HG03039 (cell line): ENCODE data around the gene PAFAH2.

Source experiments
- ATAC-seq: cut with Tn5 transposase; IDR thresholded peaks from one replicate; pipeline ENCODE4 v1.9.1; 2021; ENCODE audit warnings: mild to moderate bottlenecking, moderate library complexity; ENCODE audit not compliant: unreplicated experiment

PAFAH2 gene

DNA sequence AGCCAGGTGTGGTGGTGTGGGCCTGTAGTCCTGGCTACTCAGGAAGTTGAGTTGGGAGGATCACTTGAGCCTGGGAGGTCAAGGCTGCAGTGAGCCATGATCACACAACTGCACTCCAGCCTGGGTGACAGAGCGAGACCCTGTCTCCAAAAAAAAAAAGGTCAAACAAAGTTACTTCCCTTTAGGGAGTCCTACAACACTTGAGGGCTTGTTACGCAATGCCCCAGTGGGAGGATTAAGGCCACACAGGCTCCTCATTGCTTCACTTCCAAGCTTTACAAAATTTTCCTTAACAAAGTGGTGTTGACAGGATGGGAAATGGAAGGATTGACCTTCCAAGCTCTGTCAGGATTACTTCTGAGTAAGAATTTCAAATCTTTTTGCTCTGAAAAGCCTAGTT lies 17.5 kb upstream of the PAFAH2 start:
- no peak for ATAC-seq

- no peak for ATAC-seq
Measured at GRCh38 chr1:26014179-26014578, 16.3 kb upstream of the PAFAH2 start.

- no peak for ATAC-seq
Measured at GRCh38 chr1:26012864-26013263, 15.0 kb upstream of the PAFAH2 start.

- ATAC-seq, result no peak
Measured at GRCh38 chr1:26010825-26011224, 13.0 kb upstream of the PAFAH2 start.

GRCh38 chr1:26009796-26010447 lies 12.1 kb upstream of the PAFAH2 start:
- ATAC-seq, result no peak

DNA sequence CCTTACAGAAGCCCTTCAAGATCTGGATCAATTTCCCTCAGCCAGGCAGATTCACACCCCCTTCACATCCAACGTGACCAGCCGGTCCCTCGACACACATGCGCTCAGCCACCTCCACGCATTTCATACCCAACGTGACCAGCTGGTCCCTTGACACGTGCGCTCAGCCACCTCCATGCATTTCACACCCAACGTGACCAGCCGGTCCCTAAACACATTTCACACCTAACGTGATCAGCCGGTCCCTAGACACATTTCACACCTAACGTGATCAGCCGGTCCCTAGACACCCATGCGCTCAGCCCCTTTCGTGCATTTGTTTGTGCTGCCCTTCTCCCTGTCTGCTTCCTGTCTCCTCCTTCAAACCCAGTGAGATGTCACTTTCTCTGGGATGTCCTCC lies 8.8 kb upstream of the PAFAH2 start:
- ATAC-seq, result no peak

- ATAC-seq, result no peak
Measured at GRCh38 chr1:26005434-26006105, 7.7 kb upstream of the PAFAH2 start.

DNA sequence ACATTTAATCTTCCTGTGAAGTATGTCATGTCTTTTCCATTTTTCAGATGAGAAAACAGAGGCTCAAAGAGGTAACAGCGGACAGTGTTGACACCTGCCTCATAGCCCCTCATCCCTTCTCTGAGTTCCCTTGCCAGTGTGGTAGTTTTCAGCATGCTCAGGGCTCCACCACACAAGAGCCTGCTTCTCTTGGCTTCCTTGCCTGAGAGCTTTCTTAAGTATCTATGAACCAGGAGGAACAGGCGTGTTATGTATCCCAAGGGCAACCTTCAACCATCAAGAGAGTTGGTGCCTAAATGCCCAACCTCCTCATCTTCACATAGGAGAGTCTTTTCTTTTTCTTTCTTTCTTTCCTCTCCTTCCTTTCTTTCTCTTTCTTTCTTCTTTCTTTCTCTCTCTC lies 5.9 kb upstream of the PAFAH2 start:
- ATAC-seq, result no peak

DNA sequence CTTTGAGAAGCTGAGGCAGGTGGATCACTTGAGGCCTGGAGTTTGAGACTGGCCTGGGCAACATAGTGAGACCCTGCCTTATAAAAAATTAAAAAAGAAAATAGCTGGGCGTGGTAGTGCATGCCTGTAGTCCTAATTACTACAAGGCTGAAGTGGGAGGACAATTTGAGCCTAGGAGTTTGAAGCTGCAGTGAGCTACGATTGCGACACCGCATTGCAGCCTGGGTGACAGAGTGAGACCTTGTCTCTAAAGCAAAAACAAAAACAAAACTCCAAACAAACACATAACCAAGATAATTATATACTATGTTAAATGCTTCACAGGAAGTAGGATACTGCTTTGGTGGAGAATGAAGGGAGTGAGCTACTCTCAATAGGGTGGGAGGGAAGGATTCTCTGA lies 5.4 kb upstream of the PAFAH2 start:
- ATAC-seq, result no peak

DNA sequence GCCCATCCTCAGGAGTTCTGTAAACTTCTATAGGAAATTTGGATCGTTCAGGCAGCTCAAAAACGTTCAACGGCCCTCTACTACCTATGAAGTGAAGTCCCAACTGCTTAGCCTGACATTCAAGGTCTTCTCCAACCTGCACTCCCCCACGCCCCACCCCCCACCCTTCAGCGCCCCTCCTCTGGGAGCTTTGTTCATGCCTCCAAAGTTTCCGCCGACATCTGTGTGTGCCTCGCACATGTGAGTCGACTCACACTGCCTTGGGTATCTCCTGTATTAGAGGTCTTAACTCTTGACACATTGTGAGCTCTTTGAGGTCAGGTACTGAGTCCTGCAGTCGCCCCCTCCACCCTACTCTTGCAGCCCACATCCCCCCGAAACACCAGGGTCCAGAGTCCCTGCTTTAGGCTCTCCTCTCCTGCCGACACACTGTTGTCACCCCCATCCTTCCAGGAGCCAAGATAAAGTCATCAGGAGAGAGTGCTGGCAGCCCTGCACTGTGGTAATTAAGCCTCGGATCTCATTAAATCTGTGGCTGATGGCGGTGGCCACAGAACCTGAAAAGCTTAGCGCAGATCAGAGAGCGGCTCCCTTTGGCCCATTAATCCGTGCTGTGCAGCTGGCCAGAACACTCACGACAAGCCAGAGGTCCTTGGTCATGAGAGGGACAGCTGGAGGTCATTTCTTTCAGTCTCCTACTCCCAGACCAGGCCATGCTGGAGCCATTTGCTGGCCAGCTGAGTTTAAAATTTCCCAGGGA lies 1.4 kb upstream of the PAFAH2 start:
- no peak for ATAC-seq

DNA sequence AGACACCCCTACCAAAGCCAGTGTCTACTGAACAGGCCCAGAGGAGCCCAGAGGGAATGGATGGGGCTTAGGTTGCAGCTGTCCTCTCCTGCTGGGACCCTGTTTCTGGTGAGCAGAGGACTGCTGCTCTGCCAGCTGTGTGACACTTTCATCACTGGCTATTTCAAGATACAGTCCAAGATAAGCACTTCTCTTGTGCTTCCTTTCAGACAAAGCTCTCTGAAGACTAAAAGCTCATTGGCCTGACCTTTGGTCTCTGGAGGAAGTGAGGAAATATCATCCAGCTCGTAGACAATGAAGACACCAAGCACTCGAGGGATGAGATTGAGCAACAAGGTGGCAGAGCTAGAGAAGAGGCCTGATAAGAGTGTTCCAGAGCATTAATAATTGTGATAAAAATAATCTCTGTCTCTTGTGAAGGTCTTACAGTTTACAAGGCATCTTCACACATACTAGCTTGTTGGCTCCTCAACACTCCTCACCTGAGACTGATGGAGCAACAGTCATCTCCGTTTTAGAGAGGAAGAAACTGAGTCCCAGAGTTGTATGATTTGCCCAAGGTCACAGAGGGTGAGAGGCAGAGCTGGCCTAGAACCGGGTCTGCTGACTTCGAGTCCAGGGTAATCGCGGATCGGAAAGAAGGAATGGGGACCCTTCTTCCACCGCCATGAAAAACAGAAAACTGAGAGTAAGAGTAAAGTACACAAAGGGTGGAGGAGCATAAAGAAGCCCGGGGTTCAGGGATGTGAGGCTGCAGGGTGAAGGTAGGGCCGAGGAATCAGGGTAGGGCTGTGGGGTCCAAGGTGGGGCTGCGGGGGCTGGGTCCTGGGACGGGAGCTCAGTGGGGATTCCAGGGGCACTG lies 666 bp downstream of the PAFAH2 start:
- no peak for ATAC-seq

- ATAC-seq, result no peak
Measured at GRCh38 chr1:25994402-25995150, 3.3 kb downstream of the PAFAH2 start.

DNA sequence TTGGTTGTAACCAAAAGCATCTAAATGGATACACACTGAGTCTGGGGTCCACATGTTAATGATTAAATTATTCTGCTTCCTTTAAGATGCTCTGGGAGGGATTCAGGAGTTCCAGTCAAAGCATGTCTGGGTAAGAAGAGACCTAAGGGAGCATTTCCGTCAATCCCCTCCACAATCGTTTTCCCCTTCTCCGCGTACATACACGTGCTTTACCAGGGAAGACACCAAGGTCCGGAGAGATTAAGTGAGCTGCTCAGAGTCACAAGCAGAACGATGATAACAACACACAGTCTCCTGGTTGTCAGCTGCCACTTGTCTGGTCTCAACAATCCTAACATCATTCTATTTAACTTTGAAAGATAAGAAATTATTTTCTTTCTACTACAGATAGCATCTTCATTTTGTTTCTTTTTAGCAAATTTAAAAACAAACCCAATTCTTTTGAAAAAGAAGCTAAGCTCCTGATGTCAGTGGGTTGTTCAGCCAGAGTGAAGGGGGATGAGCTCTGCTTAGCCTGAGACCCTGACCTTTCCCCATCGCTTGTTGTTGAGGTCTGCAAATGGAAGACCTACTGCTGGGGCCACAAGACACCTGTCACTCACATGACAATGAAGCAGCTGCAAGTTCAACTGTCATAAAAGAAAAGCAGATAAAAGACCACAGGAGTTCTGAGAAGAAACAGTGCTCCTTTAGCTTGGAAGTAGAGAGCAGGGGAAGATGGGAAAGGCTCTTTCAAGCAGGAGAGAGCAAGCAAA lies 4.5 kb downstream of the PAFAH2 start:
- no peak for ATAC-seq

- no peak for ATAC-seq
Measured at GRCh38 chr1:25992689-25993171, 5.1 kb downstream of the PAFAH2 start.

GRCh38 chr1:25991937-25992688 lies 5.8 kb downstream of the PAFAH2 start:
- ATAC-seq, result no peak

DNA sequence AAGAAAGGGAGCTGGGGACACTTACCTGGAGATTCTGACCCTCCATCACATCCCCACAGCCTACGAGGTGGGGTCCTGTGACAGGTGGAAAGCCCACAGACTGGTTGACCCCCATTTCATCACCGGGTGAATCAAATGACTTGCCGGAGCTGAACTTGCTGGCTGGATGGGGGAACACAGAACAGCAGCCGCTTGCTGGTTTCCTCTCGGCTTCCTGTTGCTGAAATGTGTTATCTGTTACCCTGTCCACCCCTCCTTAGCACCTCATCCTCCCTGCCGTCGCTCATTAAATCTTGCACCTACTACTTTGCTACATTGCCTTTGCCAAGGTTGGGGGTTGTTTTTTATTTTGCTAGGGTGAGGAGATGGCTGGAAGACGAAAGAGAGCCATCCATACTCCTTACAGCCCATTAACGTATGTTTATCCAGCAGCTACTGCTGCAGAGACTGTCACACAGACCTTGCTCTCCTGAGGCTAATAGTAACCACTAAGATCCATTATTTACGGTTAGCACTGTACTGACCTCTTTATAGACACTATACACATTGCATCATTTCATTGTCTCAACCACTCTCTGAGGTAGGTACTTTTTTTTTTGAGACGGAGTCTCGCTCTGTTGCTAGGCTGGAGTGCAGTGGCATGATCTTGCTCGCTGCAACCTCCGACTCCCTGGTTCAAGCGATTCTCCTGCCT lies 7.0 kb downstream of the PAFAH2 start:
- no peak for ATAC-seq

DNA sequence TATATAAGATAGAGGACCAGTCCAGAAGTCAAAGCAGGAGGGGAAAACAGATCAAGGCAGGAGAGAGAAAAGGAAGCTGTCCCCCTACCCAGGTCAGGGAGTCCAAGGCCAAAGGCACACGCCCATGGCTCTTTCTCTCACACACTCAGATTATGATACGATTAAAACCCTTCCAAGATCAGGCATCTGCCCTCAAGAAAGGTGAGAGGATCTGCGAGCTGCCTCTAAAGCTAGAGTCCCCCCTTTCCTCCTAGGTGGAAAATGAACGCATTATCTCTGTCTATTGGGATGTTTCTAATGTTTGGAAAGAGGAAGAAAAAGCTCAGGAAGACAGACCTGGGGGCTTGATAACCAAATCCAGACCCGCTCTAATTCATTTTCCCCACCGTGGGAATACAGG lies 7.6 kb downstream of the PAFAH2 start:
- ATAC-seq, result no peak
